ENCODE measurements around the gene MYPOP. TPM values are rescaled to one million over a fixed set of nuclear protein-coding genes. Genes with fewer than 3 reads are reported as not detected.

MYPOP gene
- total RNA-seq, 1 experiment from 2014 or later = 5.4 TPM

- ChIA-PET CTCF (no interaction called here), POLR2A (ENCODE audit: unreplicated experiment) (no interaction called here)
- H3K79me2 ChIP-seq (ENCODE audit: low read length) = peaks cover 10% of the 10 kb centered on the region; the same call in 1 of the 2 replicates
- H3K36me3 ChIP-seq (ENCODE audit: low read depth, low read length) = no peaks in the 10 kb centered on the region
- H3K4me3 ChIP-seq (ENCODE audit: low read length) = peak overlapping the region; percentile 85
- H3K9me2 ChIP-seq (replicated peaks; ENCODE audit: low read length) = no peaks in the 10 kb centered on the region
- H3K4me1 ChIP-seq (ENCODE audit: insufficient read depth, low read length) = peaks cover 7% of the 10 kb centered on the region; the same call in 1 of the 2 replicates
- H3K27me3 ChIP-seq (ENCODE audit: low read length) = no peaks in the 10 kb centered on the region
- no TSS peak for BruUV-seq (replicated peaks)
- ATAC-seq (no peak), DNase-seq (no peak)
- H4K20me1 ChIP-seq (ENCODE audit: low read length) = no peaks in the 10 kb centered on the region
- TF ChIP-seq EZH2phosphoT487 (IDR thresholded peaks at IDR 0.05; ENCODE audit: borderline replicate concordance, low read length) (no peak), CTCF (conservative IDR thresholded peaks at IDR 0.05; ENCODE audit: low read depth, low read length) (no peak), EZH2 (IDR thresholded peaks at IDR 0.05; ENCODE audit: low read length, unreplicated experiment) (no peak)
- H3K4me2 ChIP-seq (ENCODE audit: low read length) = peak overlapping the region; percentile 93
- no peaks in the 10 kb centered on the region for H3K9me3 ChIP-seq (ENCODE audit: low read length)
- H3K9ac ChIP-seq (ENCODE audit: low read length) = no peak overlapping the region
- peak overlapping the region; percentile 64; the same call in 1 of the 2 replicates for H2AFZ ChIP-seq (ENCODE audit: low read length)
- intact Hi-C loops (cut with micrococcal nuclease) = no loop called here
- no peaks in the 10 kb centered on the region for H3F3A ChIP-seq (ENCODE audit: low read length, unreplicated experiment)
- H3K27ac ChIP-seq (ENCODE audit: low read length) = no peak overlapping the region
Measured at GRCh38 chr19:45900738-45901431, 1.5 kb downstream of the MYPOP start.

GRCh38 chr19:45899919-45900589 is 2.4 kb downstream of the MYPOP start:
- ATAC-seq = no peak
- DNase-seq = no peak
- H3K79me2 ChIP-seq (ENCODE audit: low read length) = peaks cover 10% of the 10 kb centered on the region; the same call in 1 of the 2 replicates
- H3K27ac ChIP-seq (ENCODE audit: low read length) = no peak overlapping the region
- intact Hi-C loops (cut with micrococcal nuclease) = no loop called here
- no peaks in the 10 kb centered on the region for H3K9me2 ChIP-seq (replicated peaks; ENCODE audit: low read length)
- BruUV-seq (replicated peaks) = no TSS peak
- no peaks in the 10 kb centered on the region for H4K20me1 ChIP-seq (ENCODE audit: low read length)
- POLR2A ChIA-PET (ENCODE audit: unreplicated experiment) = no interaction called here
- no peak overlapping the region for H3K9ac ChIP-seq (ENCODE audit: low read length)
- H3K4me2 ChIP-seq (ENCODE audit: low read length) = peak overlapping the region; percentile 93; the same call in 1 of the 2 replicates
- no peaks in the 10 kb centered on the region for H3K36me3 ChIP-seq (ENCODE audit: low read depth, low read length)
- no peaks in the 10 kb centered on the region for H3F3A ChIP-seq (ENCODE audit: low read length, unreplicated experiment)
- H3K4me1 ChIP-seq (ENCODE audit: insufficient read depth, low read length) = peaks cover 7% of the 10 kb centered on the region; the same call in 1 of the 2 replicates
- no peak overlapping the region for H3K4me3 ChIP-seq (ENCODE audit: low read length)
- no peaks in the 10 kb centered on the region for H3K9me3 ChIP-seq (ENCODE audit: low read length)
- CTCF ChIA-PET = no interaction called here
- no peak overlapping the region for H2AFZ ChIP-seq (ENCODE audit: low read length)
- H3K27me3 ChIP-seq (ENCODE audit: low read length) = no peaks in the 10 kb centered on the region
- no peak for TF ChIP-seq EZH2 (IDR thresholded peaks at IDR 0.05; ENCODE audit: low read length, unreplicated experiment)

- Histone ChIP-seq H3K4me2 (ENCODE audit: low read length) (no peak overlapping the region), H3K9me3 (ENCODE audit: low read length) (no peaks in the 10 kb centered on the region), H3K4me3 (ENCODE audit: low read length) (no peak overlapping the region), H3K9ac (ENCODE audit: low read length) (no peak overlapping the region), H3K79me2 (ENCODE audit: low read length) (peaks cover 10% of the 10 kb centered on the region; the same call in 1 of the 2 replicates), H3K4me1 (ENCODE audit: insufficient read depth, low read length) (peaks cover 7% of the 10 kb centered on the region; the same call in 1 of the 2 replicates), H2AFZ (ENCODE audit: low read length) (no peak overlapping the region), H3F3A (ENCODE audit: low read length, unreplicated experiment) (no peaks in the 10 kb centered on the region), H4K20me1 (ENCODE audit: low read length) (no peaks in the 10 kb centered on the region), H3K27ac (ENCODE audit: low read length) (no peak overlapping the region), H3K36me3 (ENCODE audit: low read depth, low read length) (no peaks in the 10 kb centered on the region), H3K27me3 (ENCODE audit: low read length) (no peaks in the 10 kb centered on the region), H3K9me2 (replicated peaks; ENCODE audit: low read length) (no peaks in the 10 kb centered on the region)
- no peak for ATAC-seq
- TF ChIP-seq EZH2 (IDR thresholded peaks at IDR 0.05; ENCODE audit: low read length, unreplicated experiment) (no peak), EZH2phosphoT487 (IDR thresholded peaks at IDR 0.05; ENCODE audit: borderline replicate concordance, low read length) (no peak), CTCF (conservative IDR thresholded peaks at IDR 0.05; ENCODE audit: low read depth, low read length) (no peak)
- CTCF ChIA-PET = no interaction called here
- BruUV-seq (replicated peaks) = no TSS peak
- POLR2A ChIA-PET (ENCODE audit: unreplicated experiment) = no interaction called here
- DNase-seq = no peak
- intact Hi-C loops (cut with micrococcal nuclease) = no loop called here
Measured at GRCh38 chr19:45899253-45899652, 3.2 kb downstream of the MYPOP start.
